HUES6 (cell line): ENCODE results near the gene DCXR.

Source experiments
- H3K27ac ChIP-seq: 2 replicates; pipeline ENCODE4 v1.7.0; 2013; ENCODE audit warnings: low read depth, mild to moderate bottlenecking, low read length, inconsistent platforms
- H3K27me3 ChIP-seq: 2 replicates; pipeline ENCODE4 v1.6.1; 2013; ENCODE audit warnings: low read length; ENCODE audit not compliant: control insufficient read depth, insufficient read depth
- H3K36me3 ChIP-seq: 2 replicates; pipeline ENCODE4 v1.6.1; 2013; ENCODE audit warnings: low read length; ENCODE audit not compliant: control insufficient read depth, insufficient read depth
- H3K4me1 ChIP-seq: 2 replicates; pipeline ENCODE4 v1.6.1; 2013; ENCODE audit warnings: low read length; ENCODE audit not compliant: control insufficient read depth, insufficient read depth
- H3K4me3 ChIP-seq: 2 replicates; pipeline ENCODE4 v1.5.1; 2013; ENCODE audit warnings: low read depth, low read length
- H3K9ac ChIP-seq: one replicate; pipeline ENCODE4 v1.6.1; 2013; ENCODE audit warnings: mild to moderate bottlenecking, low read length
- H3K9me3 ChIP-seq: 2 replicates; pipeline ENCODE4 v1.6.1; 2013; ENCODE audit warnings: low read depth, low read length; ENCODE audit not compliant: control insufficient read depth, insufficient read depth

The DCXR gene

GRCh38 chr17:82034371-82035011 lies 3.0 kb downstream of the DCXR start:
- Histone ChIP-seq H3K36me3 (peaks cover 8% of the 10 kb centered on the region), H3K4me3 (no peak overlapping the region), H3K9me3 (no peaks in the 10 kb centered on the region), H3K27me3 (no peaks in the 10 kb centered on the region), H3K4me1 (peaks cover 22% of the 10 kb centered on the region), H3K9ac (no peak overlapping the region), H3K27ac (no peak overlapping the region)

DNA sequence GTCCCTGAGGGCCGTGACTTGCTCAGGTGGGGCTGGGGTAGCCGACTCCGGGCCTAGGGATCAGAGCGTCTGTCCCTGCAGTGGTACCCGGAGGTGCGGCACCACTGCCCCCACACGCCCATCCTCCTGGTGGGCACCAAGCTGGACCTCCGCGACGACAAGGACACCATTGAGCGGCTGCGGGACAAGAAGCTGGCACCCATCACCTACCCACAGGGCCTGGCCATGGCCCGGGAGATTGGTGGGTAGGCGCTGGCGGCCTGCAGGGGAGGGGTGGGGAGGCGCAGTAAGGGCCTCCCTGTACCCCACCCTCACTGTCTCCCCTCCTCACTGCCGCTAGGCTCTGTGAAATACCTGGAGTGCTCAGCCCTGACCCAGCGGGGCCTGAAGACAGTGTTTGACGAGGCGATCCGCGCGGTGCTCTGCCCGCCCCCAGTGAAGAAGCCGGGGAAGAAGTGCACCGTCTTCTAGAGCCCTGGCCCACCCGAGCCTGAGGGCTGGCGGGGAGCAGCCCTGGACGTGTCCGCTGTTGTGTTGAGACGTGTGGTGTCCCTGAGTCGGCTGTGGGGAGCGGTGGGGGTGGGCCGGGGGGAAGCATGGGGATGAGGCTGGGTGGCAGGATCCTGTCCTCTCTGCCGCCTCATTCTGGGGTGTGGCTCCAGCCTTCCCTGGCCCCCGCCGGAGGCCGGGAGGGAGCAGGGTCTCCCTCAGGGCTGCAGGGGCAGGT lies 4.0 kb downstream of the DCXR start:
- H3K36me3 ChIP-seq = peaks cover 18% of the 10 kb centered on the region
- no peak overlapping the region for H3K9ac ChIP-seq
- H3K4me1 ChIP-seq = peaks cover 22% of the 10 kb centered on the region
- no peak overlapping the region for H3K4me3 ChIP-seq
- H3K27ac ChIP-seq = no peak overlapping the region
- H3K27me3 ChIP-seq = no peaks in the 10 kb centered on the region
- H3K9me3 ChIP-seq = no peaks in the 10 kb centered on the region

GRCh38 chr17:82031885-82032627 lies 5.4 kb downstream of the DCXR start:
- Histone ChIP-seq H3K9ac (peak overlapping the region; percentile 65), H3K36me3 (peaks cover 31% of the 10 kb centered on the region), H3K9me3 (no peaks in the 10 kb centered on the region), H3K4me1 (peaks cover 18% of the 10 kb centered on the region), H3K4me3 (peak overlapping the region; percentile 79), H3K27me3 (no peaks in the 10 kb centered on the region), H3K27ac (no peak overlapping the region)

DNA sequence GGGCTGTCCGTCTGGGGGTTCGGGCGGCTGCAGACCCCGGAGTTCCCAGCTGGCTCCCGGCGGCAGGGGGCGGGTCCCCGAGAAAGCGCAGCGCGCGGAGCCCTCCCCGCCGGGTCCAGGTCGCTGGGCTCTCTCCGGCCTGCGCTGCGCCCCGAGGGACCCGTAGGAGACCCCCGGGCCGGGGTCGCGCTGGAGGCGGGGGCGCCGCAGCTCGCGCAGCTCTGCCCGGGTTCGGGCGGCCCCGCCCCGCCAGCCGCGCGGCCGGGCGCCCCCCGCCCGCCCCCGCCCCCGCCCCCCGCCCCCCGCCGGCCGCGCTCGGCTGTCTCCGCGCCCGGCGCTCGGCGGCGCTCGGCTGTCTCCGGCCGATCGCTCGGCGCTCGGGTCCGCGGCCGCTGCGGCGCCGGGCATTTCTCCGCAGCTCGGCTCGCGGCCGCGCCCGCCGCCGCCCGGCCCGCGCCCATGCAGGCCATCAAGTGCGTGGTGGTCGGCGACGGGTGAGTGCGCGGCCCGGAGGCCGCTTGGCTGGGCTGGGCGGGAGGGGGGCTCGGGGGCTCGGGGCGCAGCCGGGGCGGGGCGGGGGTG lies 6.1 kb downstream of the DCXR start, which contains the start of gene RAC3:
RAC3 (plus strand) TSS at position 376 of the 582 bp plus-strand sequence; CDS start at position 460, 84 bp downstream.
- H3K27ac ChIP-seq = no peak within 1 kb of the TSS

DNA sequence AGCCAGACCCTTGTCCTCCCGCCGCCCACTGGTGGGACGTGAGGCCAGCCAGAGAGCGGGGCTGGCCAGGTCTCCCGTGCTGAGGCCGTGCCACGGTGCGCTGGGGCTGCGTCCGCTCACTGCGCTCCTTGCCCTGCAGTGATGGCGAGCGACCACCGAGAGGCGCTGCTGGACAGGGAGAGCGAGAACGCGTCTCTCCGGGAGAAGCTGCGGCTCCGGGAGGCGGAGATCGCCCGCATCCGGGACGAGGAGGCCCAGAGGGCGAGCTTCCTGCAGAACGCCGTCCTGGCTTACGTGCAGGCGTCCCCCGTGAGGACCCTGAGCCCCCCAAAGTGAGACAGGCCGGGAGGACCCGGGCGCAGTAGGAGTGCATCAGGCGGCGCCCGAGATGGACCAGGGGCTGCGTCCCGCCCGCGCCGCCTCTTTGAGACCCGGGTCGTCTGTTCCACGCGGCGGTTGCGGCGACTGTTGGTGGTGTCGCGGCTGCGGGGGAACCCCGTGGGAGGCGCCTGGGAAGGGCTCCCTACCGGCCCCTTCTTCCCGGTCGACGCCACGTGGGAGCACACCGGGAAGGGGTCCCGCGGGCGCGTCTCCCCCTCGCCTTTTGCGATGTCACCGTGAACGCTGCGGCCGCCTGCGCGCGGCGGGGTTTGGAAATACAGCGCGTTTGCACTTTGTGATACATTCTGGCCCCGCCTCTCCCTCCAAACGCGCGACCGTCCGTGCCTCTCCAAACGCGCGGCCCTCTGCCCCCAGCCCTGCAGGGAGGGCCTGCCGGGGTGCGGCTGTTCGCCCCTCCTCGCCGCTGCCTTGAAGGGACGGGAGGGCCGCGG lies 6.8 kb downstream of the DCXR start:
- peak overlapping the region; percentile 80 for H3K4me3 ChIP-seq
- peaks cover 34% of the 10 kb centered on the region for H3K36me3 ChIP-seq

More for the DNA sequence above, 6.1 kb downstream of the DCXR start, which contains the start of gene RAC3:
- peak within 1 kb of the TSS; percentile 80 for H3K4me3 ChIP-seq
- peaks cover 15% of the 10 kb centered on the region for H3K4me1 ChIP-seq
- no peaks in the 10 kb centered on the region for H3K9me3 ChIP-seq
- H3K36me3 ChIP-seq = peaks cover 34% of the 10 kb centered on the region
- peak within 1 kb of the TSS; percentile 65 for H3K9ac ChIP-seq
- no peaks in the 10 kb centered on the region for H3K27me3 ChIP-seq

DNA sequence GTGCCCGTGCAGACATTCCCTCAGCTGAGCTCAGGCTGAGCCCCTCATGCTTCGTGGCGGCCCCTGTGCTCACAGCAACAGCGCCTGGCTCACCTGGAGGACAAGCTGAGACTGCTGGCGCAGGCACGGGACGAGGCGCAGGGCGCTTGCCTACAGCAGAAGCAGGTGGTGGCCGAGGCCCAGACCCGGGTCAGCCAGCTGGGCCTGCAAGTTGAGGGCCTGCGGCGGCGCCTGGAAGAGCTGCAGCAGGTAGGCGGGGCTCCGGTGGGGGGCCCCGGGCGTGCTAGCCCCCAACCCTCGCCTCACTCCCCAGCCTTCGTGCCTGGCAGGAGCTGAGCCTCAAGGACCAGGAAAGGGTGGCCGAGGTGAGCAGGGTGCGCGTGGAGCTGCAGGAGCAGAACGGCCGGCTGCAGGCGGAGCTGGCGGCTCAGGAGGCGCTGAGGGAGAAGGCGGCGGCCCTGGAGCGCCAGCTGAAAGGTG lies 7.5 kb downstream of the DCXR start:
- Histone ChIP-seq H3K4me3 (0 out of 2 replicates have a peak overlapping the region, but pooled peaks have one; percentile 80), H3K27ac (no peak overlapping the region), H3K9me3 (no peaks in the 10 kb centered on the region), H3K36me3 (peaks cover 29% of the 10 kb centered on the region), H3K9ac (no peak overlapping the region), H3K27me3 (no peaks in the 10 kb centered on the region), H3K4me1 (peaks cover 15% of the 10 kb centered on the region)

More for the DNA sequence above, 6.8 kb downstream of the DCXR start:
- H3K27me3 ChIP-seq = no peaks in the 10 kb centered on the region
- peaks cover 15% of the 10 kb centered on the region for H3K4me1 ChIP-seq
- H3K9ac ChIP-seq = peak overlapping the region; percentile 48
- H3K27ac ChIP-seq = no peak overlapping the region
- no peaks in the 10 kb centered on the region for H3K9me3 ChIP-seq

GRCh38 chr17:82029391-82029790 lies 8.1 kb downstream of the DCXR start:
- Histone ChIP-seq H3K4me3 (no peak overlapping the region), H3K4me1 (peaks cover 13% of the 10 kb centered on the region), H3K27me3 (no peaks in the 10 kb centered on the region), H3K9ac (no peak overlapping the region), H3K9me3 (no peaks in the 10 kb centered on the region), H3K36me3 (peaks cover 28% of the 10 kb centered on the region), H3K27ac (no peak overlapping the region)

DNA sequence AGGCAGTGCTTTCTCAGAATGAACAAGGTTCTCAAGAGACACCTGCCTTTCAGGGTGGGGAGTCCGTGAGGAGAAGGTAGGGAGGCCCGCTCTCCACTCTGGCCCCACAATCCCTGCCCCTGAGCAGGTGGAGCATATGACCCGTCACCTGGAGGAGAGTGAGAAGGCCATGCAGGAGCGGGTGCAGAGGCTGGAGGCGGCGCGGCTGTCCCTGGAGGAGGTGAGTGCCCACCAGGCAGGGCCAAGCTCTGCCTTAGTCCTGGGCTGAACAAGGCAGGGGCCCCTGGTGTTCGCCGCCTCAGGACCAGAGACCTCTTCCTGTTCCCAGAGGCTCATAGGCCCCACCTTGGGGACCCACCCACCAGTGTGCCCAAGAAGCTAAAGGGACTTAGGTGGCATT lies 8.5 kb downstream of the DCXR start:
- Histone ChIP-seq H3K9ac (no peak overlapping the region), H3K4me3 (no peak overlapping the region), H3K27ac (no peak overlapping the region), H3K9me3 (no peaks in the 10 kb centered on the region), H3K36me3 (peaks cover 28% of the 10 kb centered on the region), H3K27me3 (no peaks in the 10 kb centered on the region), H3K4me1 (peaks cover 13% of the 10 kb centered on the region)

- Histone ChIP-seq H3K36me3 (peaks cover 28% of the 10 kb centered on the region), H3K4me3 (no peak overlapping the region), H3K27me3 (no peaks in the 10 kb centered on the region), H3K9ac (no peak overlapping the region), H3K27ac (no peak overlapping the region), H3K9me3 (no peaks in the 10 kb centered on the region), H3K4me1 (peaks cover 16% of the 10 kb centered on the region)
Measured at GRCh38 chr17:82028246-82028645, 9.3 kb downstream of the DCXR start.
